ENCODE results near the gene NHLH1. TPM values are rescaled to one million over a fixed set of nuclear protein-coding genes. Genes with fewer than 3 reads are reported as not detected.

Gene NHLH1
- total and polyA plus RNA-seq, 4 donors, result 0.08 TPM; not detected in 3

- WGBS, result 81% methylated on average over 1 of the region's 1 CpG
- H3K9ac ChIP-seq (ENCODE audit: low read depth in 1 of 2, low read length in 2 of 2), result no peak overlapping the region
- no peak overlapping the region for H3K27ac ChIP-seq (ENCODE audit: low read depth in 1 of 2, low read length in 2 of 2)
- H3K4me1 ChIP-seq (ENCODE audit: control insufficient read depth in 4 of 4, insufficient read depth in 4 of 4, low read length in 3 of 4), result no peaks in the 10 kb centered on the region
- no peaks in the 10 kb centered on the region for H3K9me3 ChIP-seq (ENCODE audit: control insufficient read depth in 4 of 4, low read length in 3 of 4)
- H3K36me3 ChIP-seq (ENCODE audit: control insufficient read depth in 4 of 4, insufficient read depth in 3 of 4, low read depth in 1 of 4, low read length in 3 of 4), result no peaks in the 10 kb centered on the region
- no peak overlapping the region for H3K4me3 ChIP-seq (ENCODE audit: low read depth in 1 of 3, low read length in 3 of 3)
- DNase-seq (ENCODE audit: low spot score), result no peak
- no peaks in the 10 kb centered on the region for H3K27me3 ChIP-seq (ENCODE audit: control insufficient read depth in 4 of 4, insufficient read depth in 4 of 4, low read length in 3 of 4)
- TF ChIP-seq GABPA (IDR thresholded peaks at IDR 0.05 in 1 of 2, conservative IDR thresholded peaks at IDR 0.05 in 1 of 2), result no peak
- TF ChIP-seq SP1 (IDR thresholded peaks at IDR 0.05), result no peak
Measured at GRCh38 chr1:160369087-160369486, 2.2 kb downstream of the NHLH1 start.

GRCh38 chr1:160370561-160371345 is 3.9 kb downstream of the NHLH1 start:
- 67% methylated on average over 42 of the region's 42 CpGs for WGBS
- Histone ChIP-seq H3K4me1 (ENCODE audit: control insufficient read depth in 4 of 4, insufficient read depth in 4 of 4, low read length in 3 of 4) (peaks cover 0 to 2% (median 0%) of the 10 kb centered on the region in 4 donors), H3K4me3 (ENCODE audit: low read depth in 1 of 3, low read length in 3 of 3) (no peak overlapping the region), H3K27ac (ENCODE audit: low read depth in 1 of 2, low read length in 2 of 2) (no peak overlapping the region), H3K9ac (ENCODE audit: low read depth in 1 of 2, low read length in 2 of 2) (no peak overlapping the region), H3K9me3 (ENCODE audit: control insufficient read depth in 4 of 4, low read length in 3 of 4) (no peaks in the 10 kb centered on the region), H3K36me3 (ENCODE audit: control insufficient read depth in 4 of 4, insufficient read depth in 3 of 4, low read depth in 1 of 4, low read length in 3 of 4) (no peaks in the 10 kb centered on the region), H3K27me3 (ENCODE audit: control insufficient read depth in 4 of 4, insufficient read depth in 4 of 4, low read length in 3 of 4) (no peaks in the 10 kb centered on the region)
- DNase-seq (ENCODE audit: low spot score), result peak; percentile 20
- TF ChIP-seq REST (IDR thresholded peaks at IDR 0.05) (no peak), NR2F2 (IDR thresholded peaks at IDR 0.05) (no peak), EGR1 (IDR thresholded peaks at IDR 0.05; ENCODE audit: low read depth in 2 of 2) (no peak), FOXA1 (IDR thresholded peaks at IDR 0.05) (no peak), RAD21 (IDR thresholded peaks at IDR 0.05) (no peak), ATF3 (IDR thresholded peaks at IDR 0.05) (no peak), ZBTB33 (IDR thresholded peaks at IDR 0.05) (no peak), HNF4A (conservative IDR thresholded peaks at IDR 0.05) (no peak), FOXA2 (IDR thresholded peaks at IDR 0.05) (no peak)
- TF ChIP-seq, protein P1, sequence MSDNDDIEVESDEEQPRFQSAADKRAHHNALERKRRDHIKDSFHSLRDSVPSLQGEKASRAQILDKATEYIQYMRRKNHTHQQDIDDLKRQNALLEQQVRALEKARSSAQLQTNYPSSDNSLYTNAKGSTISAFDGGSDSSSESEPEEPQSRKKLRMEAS (IDR thresholded peaks at IDR 0.05), result no peak
- TF ChIP-seq, protein P2, sequence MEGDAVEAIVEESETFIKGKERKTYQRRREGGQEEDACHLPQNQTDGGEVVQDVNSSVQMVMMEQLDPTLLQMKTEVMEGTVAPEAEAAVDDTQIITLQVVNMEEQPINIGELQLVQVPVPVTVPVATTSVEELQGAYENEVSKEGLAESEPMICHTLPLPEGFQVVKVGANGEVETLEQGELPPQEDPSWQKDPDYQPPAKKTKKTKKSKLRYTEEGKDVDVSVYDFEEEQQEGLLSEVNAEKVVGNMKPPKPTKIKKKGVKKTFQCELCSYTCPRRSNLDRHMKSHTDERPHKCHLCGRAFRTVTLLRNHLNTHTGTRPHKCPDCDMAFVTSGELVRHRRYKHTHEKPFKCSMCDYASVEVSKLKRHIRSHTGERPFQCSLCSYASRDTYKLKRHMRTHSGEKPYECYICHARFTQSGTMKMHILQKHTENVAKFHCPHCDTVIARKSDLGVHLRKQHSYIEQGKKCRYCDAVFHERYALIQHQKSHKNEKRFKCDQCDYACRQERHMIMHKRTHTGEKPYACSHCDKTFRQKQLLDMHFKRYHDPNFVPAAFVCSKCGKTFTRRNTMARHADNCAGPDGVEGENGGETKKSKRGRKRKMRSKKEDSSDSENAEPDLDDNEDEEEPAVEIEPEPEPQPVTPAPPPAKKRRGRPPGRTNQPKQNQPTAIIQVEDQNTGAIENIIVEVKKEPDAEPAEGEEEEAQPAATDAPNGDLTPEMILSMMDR (IDR thresholded peaks at IDR 0.05; ENCODE audit: low read depth, low read length, missing input control), result no peak

Measured in liver (tissue), 9 donors.